Measurements from ENCODE around the gene NCOA6. TPM values are rescaled to one million over a fixed set of nuclear protein-coding genes. Genes with fewer than 3 reads are reported as not detected.

Gene NCOA6
- total and polyA plus RNA-seq, 2 of the 4 experiments (the other 2 are of a cell fraction): 3.6 to 13.1 TPM

GRCh38 chr20:34746674-34747073 is 78.8 kb downstream of the NCOA6 start:
- H3K4me2 ChIP-seq (ENCODE audit: low read depth, low read length): no peak overlapping the region
- ATAC-seq (ENCODE audit: low read depth) (no peak), DNase-seq (no peak)
- no peak overlapping the region for H2BK120ac ChIP-seq (ENCODE audit: low read depth, low read length)
- no peak overlapping the region for H3K27ac ChIP-seq (ENCODE audit: insufficient read depth, low read length)
- no peaks in the 10 kb centered on the region for H3K27me3 ChIP-seq (ENCODE audit: control insufficient read depth, insufficient read depth, low read length)
- peaks cover 38% of the 10 kb centered on the region for H3K36me3 ChIP-seq (ENCODE audit: control insufficient read depth, insufficient read depth, low read length)
- H4K91ac ChIP-seq (ENCODE audit: insufficient read depth, low read depth, low read length): no peak overlapping the region
- H3K23ac ChIP-seq (ENCODE audit: low read depth, low read length): no peak overlapping the region
- no peak overlapping the region for H2BK20ac ChIP-seq (ENCODE audit: low read depth, low read length)
- in situ Hi-C loops (cut with MboI; ENCODE audit: low sequenced_read_pairs): no loop called here
- no peak overlapping the region for H3K9ac ChIP-seq (ENCODE audit: low read depth, low read length)
- no peak overlapping the region for H3K18ac ChIP-seq (ENCODE audit: low read depth, low read length)
- H2BK5ac ChIP-seq (ENCODE audit: low read depth, low read length, poor library complexity, severe bottlenecking): no peak overlapping the region
- H3K4me1 ChIP-seq (ENCODE audit: control insufficient read depth, insufficient read depth, low read length): peaks cover 10% of the 10 kb centered on the region
- ChIA-PET CTCF (interaction anchor here (1.1 kb wide), 1 partner anchor 16 kb away, joined by 3 read pairs; no protein-coding TSS in a partner anchor), POLR2A (ENCODE audit: unreplicated experiment) (no interaction called here)
- intact Hi-C loops (cut with micrococcal nuclease): no loop called here
- no peak overlapping the region for H4K8ac ChIP-seq (ENCODE audit: low read depth in 2 of 2, low read length in 2 of 2)
- H4K20me1 ChIP-seq (ENCODE audit: insufficient read depth, low read length): no peaks in the 10 kb centered on the region
- dilution Hi-C loops (cut with HindIII; ENCODE audit: low sequenced_read_pairs, unreplicated experiment): no loop called here
- H3K4me3 ChIP-seq (ENCODE audit: insufficient read depth, low read depth, low read length): no peak overlapping the region
- no peak overlapping the region for H3K56ac ChIP-seq (ENCODE audit: extremely low read depth, insufficient read depth, low read length)
- no peak overlapping the region for H2AFZ ChIP-seq (replicated peaks; ENCODE audit: low read length, poor library complexity)
- WGBS, 2 experiments (ENCODE audit: extremely low coverage in 2 of 2, insufficient read length in 1 of 2): no CpG with 5 or more reads among the region's 3 CpGs
- BruUV-seq (replicated peaks): no TSS peak
- TF ChIP-seq RFX5 (IDR thresholded peaks at IDR 0.05; ENCODE audit: low read depth, low read length) (no peak), RCOR1 (IDR thresholded peaks at IDR 0.05; ENCODE audit: insufficient replicate concordance, low read length) (no peak), BHLHE40 (IDR thresholded peaks at IDR 0.05; ENCODE audit: low read depth, low read length) (no peak), CEBPB (IDR thresholded peaks at IDR 0.05; ENCODE audit: low read depth, low read length) (no peak), ELK1 (IDR thresholded peaks at IDR 0.05; ENCODE audit: borderline replicate concordance, low read depth, low read length) (no peak), USF2 (IDR thresholded peaks at IDR 0.05; ENCODE audit: low read depth, low read length) (no peak)
- no peak overlapping the region for H2BK15ac ChIP-seq (ENCODE audit: low read depth, low read length)
- H3K4ac ChIP-seq (ENCODE audit: low read depth, low read length): no peak overlapping the region
- no peak overlapping the region for H4K5ac ChIP-seq (ENCODE audit: low read depth, low read length)
- H3K79me1 ChIP-seq (ENCODE audit: low read depth in 1 of 2, low read length in 2 of 2): peaks cover 10 to 15% of the 10 kb centered on the region in 2 experiments; a peak in 2 of 4 replicates
- H3K9me3 ChIP-seq (ENCODE audit: control insufficient read depth, insufficient read depth, low read length): no peaks in the 10 kb centered on the region
- no peak overlapping the region for H2AK9ac ChIP-seq (replicated peaks; ENCODE audit: low read depth, low read length, poor library complexity)
- H2AK5ac ChIP-seq (ENCODE audit: low read depth, low read length): no peak overlapping the region
- no peak overlapping the region for H3K14ac ChIP-seq (replicated peaks; ENCODE audit: low read depth, low read length)
- peaks cover 16% of the 10 kb centered on the region for H3K9me1 ChIP-seq (ENCODE audit: insufficient read depth, low read length)
